HL-60 (cell line): ENCODE measurements around the gene WDR27.

Experiments
- DNase-seq, 2 experiments: peaks; one replicate each; pipeline ENCODE4 v3.0.0-alpha.2; 2010 to 2020; ENCODE audit warnings: low read depth in 1 of 2, low spot score in 1 of 2
- H3K27ac ChIP-seq: fragments of 250-450 bp; sonication (Bioruptor Pico); replicated peaks from 2 replicates; pipeline ENCODE4 v1.5.1; 2020; ENCODE audit warnings: mild to moderate bottlenecking, moderate library complexity
- H3K27me3 ChIP-seq: fragments of 250-450 bp; sonication (Bioruptor Pico); 2 replicates; pipeline ENCODE4 v1.5.1; 2021; ENCODE audit warnings: mild to moderate bottlenecking, moderate library complexity; ENCODE audit not compliant: insufficient read depth, poor library complexity, severe bottlenecking
- H3K4me3 ChIP-seq: replicated peaks from 2 replicates; pipeline ENCODE4 v1.5.1; 2011; ENCODE audit warnings: mild to moderate bottlenecking, control low read depth, low read length; ENCODE audit not compliant: insufficient read depth
- GABPA ChIP-seq: IDR thresholded peaks from 2 replicates; pipeline ENCODE4 v1.6.1; 2012; ENCODE audit warnings: low read depth
- POLR2AphosphoS5 ChIP-seq: IDR thresholded peaks from 2 replicates; pipeline ENCODE4 v1.6.1; 2012; ENCODE audit warnings: low read depth
- SPI1 ChIP-seq: IDR thresholded peaks from 2 replicates; pipeline ENCODE4 v1.6.1; 2012; ENCODE audit warnings: low read depth, mild to moderate bottlenecking, borderline replicate concordance
- TF ChIP-seq, protein P1 (sequence below): IDR thresholded peaks from 2 replicates; pipeline ENCODE4 v1.6.1; 2012; ENCODE audit warnings: low read depth; ENCODE audit not compliant: insufficient replicate concordance
- TF ChIP-seq, protein P2 (sequence below): IDR thresholded peaks from one replicate; pipeline ENCODE4 v1.5.1; 2011; ENCODE audit warnings: low read length, control low read depth, inconsistent platforms; ENCODE audit not compliant: insufficient read depth

The WDR27 gene

DNA sequence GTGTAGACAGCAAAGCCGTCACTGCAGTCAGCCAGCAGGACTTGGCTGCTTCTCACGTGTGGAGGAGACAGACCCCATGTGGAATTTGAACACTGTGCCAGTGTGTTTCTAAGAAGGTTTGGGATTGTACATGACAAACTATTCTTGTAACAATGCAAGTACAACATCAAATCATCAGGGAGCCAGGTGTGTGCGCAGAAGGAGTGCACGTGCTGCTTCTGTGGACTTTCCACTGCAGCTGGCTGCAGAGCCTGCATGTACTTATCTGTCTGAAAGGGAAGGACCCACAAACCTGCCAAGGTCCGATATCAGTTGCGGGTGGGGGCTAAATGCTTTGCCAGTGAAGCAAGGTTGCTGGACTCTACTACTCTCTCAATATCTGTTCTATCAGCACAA, 211.6 kb downstream of the WDR27 start:
- no peak for DNase-seq
- Histone ChIP-seq H3K27ac (no peak overlapping the region), H3K27me3 (no peaks in the 10 kb centered on the region), H3K4me3 (no peak overlapping the region)
- TF ChIP-seq, protein P1, sequence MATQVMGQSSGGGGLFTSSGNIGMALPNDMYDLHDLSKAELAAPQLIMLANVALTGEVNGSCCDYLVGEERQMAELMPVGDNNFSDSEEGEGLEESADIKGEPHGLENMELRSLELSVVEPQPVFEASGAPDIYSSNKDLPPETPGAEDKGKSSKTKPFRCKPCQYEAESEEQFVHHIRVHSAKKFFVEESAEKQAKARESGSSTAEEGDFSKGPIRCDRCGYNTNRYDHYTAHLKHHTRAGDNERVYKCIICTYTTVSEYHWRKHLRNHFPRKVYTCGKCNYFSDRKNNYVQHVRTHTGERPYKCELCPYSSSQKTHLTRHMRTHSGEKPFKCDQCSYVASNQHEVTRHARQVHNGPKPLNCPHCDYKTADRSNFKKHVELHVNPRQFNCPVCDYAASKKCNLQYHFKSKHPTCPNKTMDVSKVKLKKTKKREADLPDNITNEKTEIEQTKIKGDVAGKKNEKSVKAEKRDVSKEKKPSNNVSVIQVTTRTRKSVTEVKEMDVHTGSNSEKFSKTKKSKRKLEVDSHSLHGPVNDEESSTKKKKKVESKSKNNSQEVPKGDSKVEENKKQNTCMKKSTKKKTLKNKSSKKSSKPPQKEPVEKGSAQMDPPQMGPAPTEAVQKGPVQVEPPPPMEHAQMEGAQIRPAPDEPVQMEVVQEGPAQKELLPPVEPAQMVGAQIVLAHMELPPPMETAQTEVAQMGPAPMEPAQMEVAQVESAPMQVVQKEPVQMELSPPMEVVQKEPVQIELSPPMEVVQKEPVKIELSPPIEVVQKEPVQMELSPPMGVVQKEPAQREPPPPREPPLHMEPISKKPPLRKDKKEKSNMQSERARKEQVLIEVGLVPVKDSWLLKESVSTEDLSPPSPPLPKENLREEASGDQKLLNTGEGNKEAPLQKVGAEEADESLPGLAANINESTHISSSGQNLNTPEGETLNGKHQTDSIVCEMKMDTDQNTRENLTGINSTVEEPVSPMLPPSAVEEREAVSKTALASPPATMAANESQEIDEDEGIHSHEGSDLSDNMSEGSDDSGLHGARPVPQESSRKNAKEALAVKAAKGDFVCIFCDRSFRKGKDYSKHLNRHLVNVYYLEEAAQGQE = no peak
- TF ChIP-seq POLR2AphosphoS5 (no peak), GABPA (no peak), SPI1 (no peak)
- TF ChIP-seq, protein P2, sequence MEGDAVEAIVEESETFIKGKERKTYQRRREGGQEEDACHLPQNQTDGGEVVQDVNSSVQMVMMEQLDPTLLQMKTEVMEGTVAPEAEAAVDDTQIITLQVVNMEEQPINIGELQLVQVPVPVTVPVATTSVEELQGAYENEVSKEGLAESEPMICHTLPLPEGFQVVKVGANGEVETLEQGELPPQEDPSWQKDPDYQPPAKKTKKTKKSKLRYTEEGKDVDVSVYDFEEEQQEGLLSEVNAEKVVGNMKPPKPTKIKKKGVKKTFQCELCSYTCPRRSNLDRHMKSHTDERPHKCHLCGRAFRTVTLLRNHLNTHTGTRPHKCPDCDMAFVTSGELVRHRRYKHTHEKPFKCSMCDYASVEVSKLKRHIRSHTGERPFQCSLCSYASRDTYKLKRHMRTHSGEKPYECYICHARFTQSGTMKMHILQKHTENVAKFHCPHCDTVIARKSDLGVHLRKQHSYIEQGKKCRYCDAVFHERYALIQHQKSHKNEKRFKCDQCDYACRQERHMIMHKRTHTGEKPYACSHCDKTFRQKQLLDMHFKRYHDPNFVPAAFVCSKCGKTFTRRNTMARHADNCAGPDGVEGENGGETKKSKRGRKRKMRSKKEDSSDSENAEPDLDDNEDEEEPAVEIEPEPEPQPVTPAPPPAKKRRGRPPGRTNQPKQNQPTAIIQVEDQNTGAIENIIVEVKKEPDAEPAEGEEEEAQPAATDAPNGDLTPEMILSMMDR = no peak

DNA sequence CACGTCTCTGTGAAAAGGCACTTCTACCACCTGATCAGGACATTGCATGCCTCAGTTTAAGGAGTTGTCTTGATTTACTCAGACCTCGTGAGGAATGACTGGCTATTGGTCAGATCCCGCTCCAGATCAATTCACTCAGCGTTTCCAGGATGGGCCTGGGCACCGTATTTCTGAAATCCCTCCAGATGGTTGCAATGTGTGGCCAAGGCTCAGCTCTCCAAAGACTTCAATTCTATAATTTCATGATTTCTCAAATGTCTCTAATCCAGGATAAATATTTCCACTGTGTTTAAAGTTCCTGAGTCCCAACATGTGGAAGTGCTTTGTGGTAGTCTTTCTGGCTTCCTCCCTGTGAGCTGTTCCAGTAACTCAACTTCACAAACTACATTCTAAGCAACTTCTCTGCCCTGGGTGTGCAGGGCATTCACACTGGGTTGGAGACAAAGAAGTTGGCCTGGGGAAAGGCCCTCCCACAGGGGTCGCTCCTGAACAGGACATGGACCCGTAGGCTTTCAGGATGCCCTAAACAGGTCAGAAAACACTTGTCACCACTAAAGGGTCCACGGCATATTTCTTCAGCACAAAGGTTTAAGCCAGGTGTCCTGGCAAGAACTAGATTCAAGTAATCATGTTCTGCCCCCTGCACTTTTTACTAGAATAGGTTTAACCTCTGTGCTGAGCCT, 212.1 kb downstream of the WDR27 start:
- Histone ChIP-seq H3K4me3 (no peak overlapping the region), H3K27me3 (no peaks in the 10 kb centered on the region), H3K27ac (no peak overlapping the region)
- TF ChIP-seq POLR2AphosphoS5 = no peak
- TF ChIP-seq, protein P2 = no peak
- DNase-seq = no peak

DNA sequence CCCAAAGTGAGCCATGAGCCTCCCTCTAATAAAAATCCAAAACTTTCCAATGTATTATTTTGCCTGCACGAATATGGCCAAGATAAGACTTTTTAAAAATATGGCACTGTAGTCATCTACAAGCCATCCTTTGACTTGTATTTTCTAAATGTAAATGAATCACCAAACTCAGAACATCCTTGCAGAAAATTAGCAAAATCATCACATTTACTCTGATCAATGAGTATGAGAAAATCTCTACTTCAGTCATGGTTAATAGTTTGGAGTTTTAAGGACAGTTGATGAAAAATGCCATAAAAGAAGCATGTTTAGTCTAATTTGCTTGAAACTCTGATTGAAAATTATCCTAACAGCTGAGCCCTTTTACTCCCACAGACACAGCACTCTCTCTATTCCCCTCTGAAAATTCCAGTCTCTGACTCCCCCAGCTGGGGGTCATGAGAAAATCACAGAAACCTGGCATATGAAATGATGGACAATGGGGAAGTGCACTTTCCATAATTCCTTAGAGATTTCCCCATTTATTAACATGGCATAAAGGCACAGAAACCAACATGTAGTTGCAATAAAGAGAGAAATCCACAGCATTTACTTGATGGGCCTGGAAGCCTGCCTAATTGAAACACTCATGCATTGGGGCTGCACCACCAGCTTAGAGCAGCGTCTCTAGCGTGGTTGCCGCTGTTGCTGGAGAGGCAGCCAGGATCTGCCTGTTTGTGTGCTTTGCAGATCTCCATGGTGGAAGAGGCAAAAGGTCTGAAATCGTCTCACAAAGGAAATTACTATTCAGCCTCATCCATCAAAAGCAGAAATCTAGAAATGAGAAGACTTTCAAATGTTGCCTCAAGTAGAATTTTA, 214.0 kb downstream of the WDR27 start:
- H3K27ac ChIP-seq = no peak overlapping the region
- no peak for DNase-seq

More for the DNA sequence above, 214.0 kb downstream of the WDR27 start:
- Histone ChIP-seq H3K27me3 (no peaks in the 10 kb centered on the region), H3K4me3 (no peak overlapping the region)
- TF ChIP-seq GABPA (no peak), SPI1 (no peak), POLR2AphosphoS5 (no peak)
- TF ChIP-seq, protein P1 = no peak
- TF ChIP-seq, protein P2 = no peak
